ENCODE data around the gene FBXL19. TPM values are rescaled to one million over a fixed set of nuclear protein-coding genes. Genes with fewer than 3 reads are reported as not detected.

FBXL19 gene
- total and polyA plus RNA-seq, 2 of the 13 experiments (the other 11 are each of a cell fraction or from before 2014, with no cell fraction given) = 6.0 to 13.7 TPM

GRCh38 chr16:30954993-30955392 is 31.6 kb downstream of the FBXL19 start (continued):
- TF ChIP-seq FOXA3 (CRISPR knock-in tag; IDR thresholded peaks at IDR 0.05) (peak; percentile 35; the same call in 1 of the 2 replicates), FOXA1 (IDR thresholded peaks at IDR 0.05) (no peak), FOXA1 (CRISPR knock-in tag; IDR thresholded peaks at IDR 0.05) (0 out of 2 replicates have a peak, but pooled peaks have one; percentile 16), SCMH1 (CRISPR knock-in tag; IDR thresholded peaks at IDR 0.05; ENCODE audit: borderline replicate concordance) (no peak), RBFOX2 (IDR thresholded peaks at IDR 0.05; ENCODE audit: low read depth, low read length) (0 out of 2 replicates have a peak, but pooled peaks have one; percentile 21), GATAD2A (CRISPR knock-in tag; IDR thresholded peaks at IDR 0.05) (peak; percentile 68), FOXO1 (CRISPR knock-in tag; IDR thresholded peaks at IDR 0.05) (no peak; the same call in 1 of the 2 replicates), MTA1 (CRISPR knock-in tag; IDR thresholded peaks at IDR 0.05; ENCODE audit: borderline replicate concordance) (0 out of 2 replicates have a peak, but pooled peaks have one; percentile 20), ZNF101 (CRISPR knock-in tag; IDR thresholded peaks at IDR 0.05; ENCODE audit: borderline replicate concordance, low read depth) (no peak), TEF (CRISPR knock-in tag; IDR thresholded peaks at IDR 0.05) (peak; percentile 15; the same call in 1 of the 2 replicates), POLR2G (IDR thresholded peaks at IDR 0.05; ENCODE audit: low read depth, low read length) (0 out of 2 replicates have a peak, but pooled peaks have one; percentile 52), SKI (IDR thresholded peaks at IDR 0.05; ENCODE audit: partially characterized antibody) (peak; percentile 41), ZFX (CRISPR knock-in tag; IDR thresholded peaks at IDR 0.05; ENCODE audit: low read depth) (peak; percentile 40; the same call in 1 of the 2 replicates), SAP130 (CRISPR knock-in tag; IDR thresholded peaks at IDR 0.05; ENCODE audit: low read depth) (peak; percentile 54; the same call in 1 of the 2 replicates)
- TF ChIP-seq, protein P1, sequence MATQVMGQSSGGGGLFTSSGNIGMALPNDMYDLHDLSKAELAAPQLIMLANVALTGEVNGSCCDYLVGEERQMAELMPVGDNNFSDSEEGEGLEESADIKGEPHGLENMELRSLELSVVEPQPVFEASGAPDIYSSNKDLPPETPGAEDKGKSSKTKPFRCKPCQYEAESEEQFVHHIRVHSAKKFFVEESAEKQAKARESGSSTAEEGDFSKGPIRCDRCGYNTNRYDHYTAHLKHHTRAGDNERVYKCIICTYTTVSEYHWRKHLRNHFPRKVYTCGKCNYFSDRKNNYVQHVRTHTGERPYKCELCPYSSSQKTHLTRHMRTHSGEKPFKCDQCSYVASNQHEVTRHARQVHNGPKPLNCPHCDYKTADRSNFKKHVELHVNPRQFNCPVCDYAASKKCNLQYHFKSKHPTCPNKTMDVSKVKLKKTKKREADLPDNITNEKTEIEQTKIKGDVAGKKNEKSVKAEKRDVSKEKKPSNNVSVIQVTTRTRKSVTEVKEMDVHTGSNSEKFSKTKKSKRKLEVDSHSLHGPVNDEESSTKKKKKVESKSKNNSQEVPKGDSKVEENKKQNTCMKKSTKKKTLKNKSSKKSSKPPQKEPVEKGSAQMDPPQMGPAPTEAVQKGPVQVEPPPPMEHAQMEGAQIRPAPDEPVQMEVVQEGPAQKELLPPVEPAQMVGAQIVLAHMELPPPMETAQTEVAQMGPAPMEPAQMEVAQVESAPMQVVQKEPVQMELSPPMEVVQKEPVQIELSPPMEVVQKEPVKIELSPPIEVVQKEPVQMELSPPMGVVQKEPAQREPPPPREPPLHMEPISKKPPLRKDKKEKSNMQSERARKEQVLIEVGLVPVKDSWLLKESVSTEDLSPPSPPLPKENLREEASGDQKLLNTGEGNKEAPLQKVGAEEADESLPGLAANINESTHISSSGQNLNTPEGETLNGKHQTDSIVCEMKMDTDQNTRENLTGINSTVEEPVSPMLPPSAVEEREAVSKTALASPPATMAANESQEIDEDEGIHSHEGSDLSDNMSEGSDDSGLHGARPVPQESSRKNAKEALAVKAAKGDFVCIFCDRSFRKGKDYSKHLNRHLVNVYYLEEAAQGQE (IDR thresholded peaks at IDR 0.05; ENCODE audit: borderline replicate concordance in 1 of 2, low read depth in 1 of 2, low read length in 2 of 2) = peak in 1 of 2 experiments; percentile 30; a peak in 1 of 4 replicates
- TF ChIP-seq, protein P2, sequence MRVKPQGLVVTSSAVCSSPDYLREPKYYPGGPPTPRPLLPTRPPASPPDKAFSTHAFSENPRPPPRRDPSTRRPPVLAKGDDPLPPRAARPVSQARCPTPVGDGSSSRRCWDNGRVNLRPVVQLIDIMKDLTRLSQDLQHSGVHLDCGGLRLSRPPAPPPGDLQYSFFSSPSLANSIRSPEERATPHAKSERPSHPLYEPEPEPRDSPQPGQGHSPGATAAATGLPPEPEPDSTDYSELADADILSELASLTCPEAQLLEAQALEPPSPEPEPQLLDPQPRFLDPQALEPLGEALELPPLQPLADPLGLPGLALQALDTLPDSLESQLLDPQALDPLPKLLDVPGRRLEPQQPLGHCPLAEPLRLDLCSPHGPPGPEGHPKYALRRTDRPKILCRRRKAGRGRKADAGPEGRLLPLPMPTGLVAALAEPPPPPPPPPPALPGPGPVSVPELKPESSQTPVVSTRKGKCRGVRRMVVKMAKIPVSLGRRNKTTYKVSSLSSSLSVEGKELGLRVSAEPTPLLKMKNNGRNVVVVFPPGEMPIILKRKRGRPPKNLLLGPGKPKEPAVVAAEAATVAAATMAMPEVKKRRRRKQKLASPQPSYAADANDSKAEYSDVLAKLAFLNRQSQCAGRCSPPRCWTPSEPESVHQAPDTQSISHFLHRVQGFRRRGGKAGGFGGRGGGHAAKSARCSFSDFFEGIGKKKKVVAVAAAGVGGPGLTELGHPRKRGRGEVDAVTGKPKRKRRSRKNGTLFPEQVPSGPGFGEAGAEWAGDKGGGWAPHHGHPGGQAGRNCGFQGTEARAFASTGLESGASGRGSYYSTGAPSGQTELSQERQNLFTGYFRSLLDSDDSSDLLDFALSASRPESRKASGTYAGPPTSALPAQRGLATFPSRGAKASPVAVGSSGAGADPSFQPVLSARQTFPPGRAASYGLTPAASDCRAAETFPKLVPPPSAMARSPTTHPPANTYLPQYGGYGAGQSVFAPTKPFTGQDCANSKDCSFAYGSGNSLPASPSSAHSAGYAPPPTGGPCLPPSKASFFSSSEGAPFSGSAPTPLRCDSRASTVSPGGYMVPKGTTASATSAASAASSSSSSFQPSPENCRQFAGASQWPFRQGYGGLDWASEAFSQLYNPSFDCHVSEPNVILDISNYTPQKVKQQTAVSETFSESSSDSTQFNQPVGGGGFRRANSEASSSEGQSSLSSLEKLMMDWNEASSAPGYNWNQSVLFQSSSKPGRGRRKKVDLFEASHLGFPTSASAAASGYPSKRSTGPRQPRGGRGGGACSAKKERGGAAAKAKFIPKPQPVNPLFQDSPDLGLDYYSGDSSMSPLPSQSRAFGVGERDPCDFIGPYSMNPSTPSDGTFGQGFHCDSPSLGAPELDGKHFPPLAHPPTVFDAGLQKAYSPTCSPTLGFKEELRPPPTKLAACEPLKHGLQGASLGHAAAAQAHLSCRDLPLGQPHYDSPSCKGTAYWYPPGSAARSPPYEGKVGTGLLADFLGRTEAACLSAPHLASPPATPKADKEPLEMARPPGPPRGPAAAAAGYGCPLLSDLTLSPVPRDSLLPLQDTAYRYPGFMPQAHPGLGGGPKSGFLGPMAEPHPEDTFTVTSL (CRISPR knock-in tag; IDR thresholded peaks at IDR 0.05; ENCODE audit: borderline replicate concordance) = peak; percentile 42; the same call in 1 of the 2 replicates
- TF ChIP-seq, protein P3, sequence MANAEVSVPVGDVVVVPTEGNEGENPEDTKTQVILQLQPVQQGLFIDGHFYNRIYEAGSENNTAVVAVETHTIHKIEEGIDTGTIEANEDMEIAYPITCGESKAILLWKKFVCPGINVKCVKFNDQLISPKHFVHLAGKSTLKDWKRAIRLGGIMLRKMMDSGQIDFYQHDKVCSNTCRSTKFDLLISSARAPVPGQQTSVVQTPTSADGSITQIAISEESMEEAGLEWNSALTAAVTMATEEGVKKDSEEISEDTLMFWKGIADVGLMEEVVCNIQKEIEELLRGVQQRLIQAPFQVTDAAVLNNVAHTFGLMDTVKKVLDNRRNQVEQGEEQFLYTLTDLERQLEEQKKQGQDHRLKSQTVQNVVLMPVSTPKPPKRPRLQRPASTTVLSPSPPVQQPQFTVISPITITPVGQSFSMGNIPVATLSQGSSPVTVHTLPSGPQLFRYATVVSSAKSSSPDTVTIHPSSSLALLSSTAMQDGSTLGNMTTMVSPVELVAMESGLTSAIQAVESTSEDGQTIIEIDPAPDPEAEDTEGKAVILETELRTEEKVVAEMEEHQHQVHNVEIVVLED (CRISPR knock-in tag; IDR thresholded peaks at IDR 0.05; ENCODE audit: borderline replicate concordance) = no peak

All from HepG2 (cell line).